ENCODE data around the gene HBB. TPM values are rescaled to one million over a fixed set of nuclear protein-coding genes. Genes with fewer than 3 reads are reported as not detected.

Gene HBB
- total RNA-seq, 1 donor from 2014 or later = 3,814 TPM

Other genes with a start within 250 kb of the HBB start
- not detected for gene OR51L1, start 232.2 kb downstream of the HBB start, total RNA-seq
- not detected for gene OR52J3, start 180.5 kb downstream of the HBB start, total RNA-seq
- gene OR52E2, start 167.4 kb downstream of the HBB start, total RNA-seq = not detected
- not detected for gene OR52E1, start 157.5 kb downstream of the HBB start, total RNA-seq
- gene OR52A5, start 88.7 kb downstream of the HBB start, total RNA-seq = not detected
- not detected for gene OR52A1, start 72.3 kb downstream of the HBB start, total RNA-seq
- not detected for gene OR51V1, start 26.4 kb downstream of the HBB start, total RNA-seq
- gene HBD, start 7.4 kb upstream of the HBB start, total RNA-seq = not detected
- 24.5 TPM for gene HBG1, start 22.8 kb upstream of the HBB start, total RNA-seq
- 17,934 TPM for gene HBG2, start 27.7 kb upstream of the HBB start, total RNA-seq
- 84.0 TPM for gene HBE1, start 42.9 kb upstream of the HBB start, total RNA-seq
- 0.52 TPM for gene OR51B4, start 74.9 kb upstream of the HBB start, total RNA-seq
- gene OR51B2, start 97.2 kb upstream of the HBB start, total RNA-seq = not detected
- 0.52 TPM for gene OR51B5, start 116.5 kb upstream of the HBB start, total RNA-seq
- gene OR51B6, start 124.4 kb upstream of the HBB start, total RNA-seq = not detected
- not detected for gene OR51M1, start 156.7 kb upstream of the HBB start, total RNA-seq
- not detected for gene OR51Q1, start 195.0 kb upstream of the HBB start, total RNA-seq
- 0.52 TPM for gene OR51I1, start 214.4 kb upstream of the HBB start, total RNA-seq
- not detected for gene OR51I2, start 222.3 kb upstream of the HBB start, total RNA-seq